GM18861 (cell line): ENCODE results near the gene TTC33.
"Not testable (repeated sequence)": the region's sequence is repeated elsewhere in the genome, so short reads cannot be mapped to it uniquely, and the experiment has no call there.

ENCODE experiments used
- ATAC-seq: cut with Tn5 transposase; IDR thresholded peaks from one replicate; pipeline ENCODE4 v1.9.1; 2021; ENCODE audit not compliant: unreplicated experiment

The TTC33 gene

DNA sequence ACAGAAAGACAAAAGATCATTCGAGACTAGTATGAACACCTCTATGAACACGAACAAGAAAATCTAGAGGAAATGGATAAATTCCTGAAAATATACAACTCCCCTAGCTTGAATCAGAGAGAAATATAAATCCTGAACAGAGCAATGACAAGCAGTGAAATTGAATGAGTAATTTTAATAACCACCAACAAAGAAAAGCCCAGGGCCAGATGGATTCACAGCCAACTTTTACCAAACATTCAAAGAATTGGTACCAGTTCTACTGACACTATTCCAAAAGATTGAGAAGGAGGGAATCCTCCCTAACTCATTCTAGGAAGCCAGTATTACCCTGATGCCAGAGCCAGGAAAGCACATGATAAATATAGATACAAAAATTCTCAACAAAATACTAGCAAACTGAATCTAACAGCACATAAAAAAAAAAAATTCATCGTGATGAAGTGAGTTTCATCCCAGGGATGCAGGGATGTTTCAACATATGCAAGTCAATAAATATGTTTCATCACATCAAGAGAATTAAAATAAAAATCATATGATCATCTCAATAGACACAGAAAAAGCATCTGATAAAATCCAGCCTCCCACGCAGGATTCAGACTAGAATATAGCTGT lies 101.3 kb downstream of the TTC33 start:
- no peak for ATAC-seq

DNA sequence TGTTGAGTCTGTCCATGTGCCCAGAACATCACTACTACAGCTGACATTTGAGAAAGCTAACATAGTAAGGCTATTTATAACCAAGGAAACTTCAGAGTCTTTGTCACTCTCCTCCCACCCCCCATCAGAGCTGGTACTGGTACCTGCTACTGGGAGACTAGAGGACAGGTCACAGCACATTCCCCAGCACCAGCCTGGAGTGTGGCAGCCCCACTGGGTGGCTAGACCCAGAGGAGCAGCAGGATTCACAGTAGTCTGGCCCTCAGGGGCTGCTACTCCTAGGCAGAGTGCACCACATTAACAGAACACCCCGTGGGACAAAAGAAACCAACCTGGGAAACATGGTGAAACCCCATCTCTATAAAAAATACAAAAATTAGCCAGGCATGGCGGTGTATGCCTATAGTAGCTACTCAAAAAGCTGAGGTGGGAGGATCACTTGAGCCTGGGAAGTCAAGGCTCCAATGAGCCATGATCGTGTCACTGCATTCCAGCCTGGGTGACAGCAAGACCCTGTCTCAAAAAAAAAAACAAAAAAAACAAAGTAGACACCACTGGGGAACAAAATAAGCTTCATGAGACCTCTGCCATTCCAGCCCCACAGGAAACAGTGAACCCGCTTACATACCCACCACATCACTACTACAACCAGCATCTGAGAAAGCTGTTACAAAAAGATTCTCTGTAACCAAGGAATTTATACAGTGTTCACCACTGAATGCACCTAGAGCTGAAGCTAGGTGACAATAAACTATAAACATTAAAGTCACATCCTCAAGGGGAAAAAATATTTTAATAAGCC lies 102.3 kb downstream of the TTC33 start:
- ATAC-seq = no peak

DNA sequence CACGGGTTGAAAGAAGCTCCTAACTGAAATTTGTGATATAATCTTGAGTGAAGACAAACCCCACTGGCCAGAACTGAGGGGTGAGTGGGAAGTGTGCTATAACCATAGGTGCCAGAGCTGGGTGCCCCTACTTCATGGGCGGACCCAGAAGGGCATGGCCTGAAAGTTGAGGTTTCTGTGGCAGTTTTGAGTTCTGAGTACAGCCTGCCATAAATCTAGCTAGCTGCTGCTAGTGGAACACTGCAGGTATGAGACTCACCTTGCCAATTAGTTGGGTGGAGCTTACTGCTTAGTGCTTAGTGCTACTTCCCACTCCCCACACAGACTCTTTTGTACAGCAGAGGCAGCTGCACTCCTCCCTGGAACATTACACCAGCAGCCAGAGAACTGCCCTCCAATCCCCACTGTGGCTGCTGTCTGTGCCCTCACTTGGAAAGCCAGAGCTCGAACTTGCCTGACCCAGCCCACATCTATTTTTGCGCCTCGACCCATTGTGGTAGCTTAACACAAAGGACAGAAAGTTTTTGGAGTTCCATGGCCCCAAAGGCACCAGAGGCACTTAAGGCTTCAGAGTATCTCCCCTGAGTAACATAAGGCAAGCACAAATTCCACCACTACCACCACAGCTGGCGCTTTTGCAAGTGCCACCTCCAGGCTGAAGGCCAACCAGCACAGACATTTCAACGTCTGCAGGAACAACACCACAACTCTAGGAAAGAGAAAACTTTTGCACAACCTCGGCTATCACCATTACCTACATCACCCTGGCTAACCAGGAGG lies 103.1 kb downstream of the TTC33 start:
- no peak for ATAC-seq

DNA sequence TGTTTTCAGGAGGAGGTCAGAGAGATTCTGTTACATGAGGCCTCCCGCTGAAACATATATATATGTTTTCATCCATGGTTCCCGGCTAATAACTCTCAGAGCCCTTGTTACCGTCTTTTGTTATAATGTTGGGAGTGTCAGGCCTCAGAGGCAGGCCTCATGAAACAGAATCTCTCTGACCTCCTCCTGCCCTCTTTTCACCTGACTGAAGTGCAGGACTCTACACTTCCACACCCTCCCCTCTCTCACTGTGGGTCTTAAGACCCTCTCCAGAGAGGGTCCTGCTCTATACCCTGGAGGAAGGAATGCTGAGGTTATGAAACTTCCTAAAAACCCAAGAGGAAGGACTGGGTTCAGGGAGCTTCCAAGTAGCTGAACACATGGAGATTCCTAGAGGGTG lies 104.6 kb downstream of the TTC33 start:
- ATAC-seq = no peak

DNA sequence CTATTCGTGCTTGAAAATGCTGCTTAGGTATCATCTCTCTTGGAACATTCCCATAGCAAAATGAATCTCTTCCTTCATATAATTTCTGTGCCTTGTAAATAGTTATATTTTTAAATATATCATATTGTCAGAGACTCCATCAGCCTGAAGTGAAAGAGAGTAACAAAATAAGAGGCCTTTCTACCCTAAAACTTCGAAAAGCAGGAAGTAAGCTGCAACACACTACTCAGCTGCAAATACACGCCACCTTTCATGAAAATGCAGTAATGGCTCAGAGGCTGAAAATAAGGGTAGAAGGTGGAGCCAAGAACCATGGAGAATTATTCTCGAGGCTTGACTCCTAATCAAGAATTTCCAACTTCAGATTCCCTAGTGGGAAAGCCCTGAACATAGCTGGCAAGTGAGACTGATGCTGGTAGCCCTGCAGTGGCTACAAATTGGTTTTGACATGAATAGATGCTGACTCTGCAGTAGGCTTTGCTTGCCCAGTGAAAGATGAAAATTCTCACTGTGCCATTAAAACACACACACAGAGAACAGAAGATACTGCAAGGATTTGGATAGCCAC lies 106.2 kb downstream of the TTC33 start:
- no peak for ATAC-seq

DNA sequence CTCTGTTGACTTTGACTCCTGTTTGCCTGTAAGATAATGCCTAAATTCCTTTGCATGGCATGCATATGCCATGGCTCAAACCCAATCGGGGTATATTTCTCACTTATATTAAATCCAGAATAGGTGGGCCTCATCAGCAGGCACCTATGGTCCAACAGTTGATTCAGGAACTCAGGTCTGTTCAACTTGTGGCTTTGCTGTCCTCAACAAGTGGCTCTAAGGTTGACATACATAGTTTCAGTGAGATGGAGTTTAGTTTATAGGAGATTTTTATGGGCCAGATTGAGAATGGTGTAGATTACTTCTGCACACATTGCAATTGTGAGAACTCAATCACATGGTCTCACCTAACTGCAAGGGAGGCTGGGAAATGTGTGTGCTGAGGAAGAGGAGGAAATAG lies 107.6 kb downstream of the TTC33 start:
- ATAC-seq = no peak

DNA sequence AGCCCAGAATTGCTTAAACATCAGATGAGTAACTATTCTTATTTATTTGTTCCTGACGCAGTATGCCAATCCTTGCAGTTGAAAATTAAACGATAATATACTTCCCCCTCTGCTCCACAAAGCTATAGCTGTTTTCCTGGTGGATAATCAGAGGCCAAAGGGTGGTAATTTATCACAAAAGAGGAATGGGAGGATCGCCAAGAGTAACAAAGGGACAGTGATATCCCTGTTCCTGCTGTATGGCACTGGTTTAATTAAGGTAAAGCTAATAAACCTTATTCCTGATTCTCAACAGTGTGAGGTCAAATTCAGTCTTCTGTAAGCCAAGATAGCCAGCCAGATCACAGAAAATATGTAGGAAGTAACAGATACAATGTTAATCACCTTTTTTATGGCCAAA lies 109.5 kb downstream of the TTC33 start:
- no peak for ATAC-seq

DNA sequence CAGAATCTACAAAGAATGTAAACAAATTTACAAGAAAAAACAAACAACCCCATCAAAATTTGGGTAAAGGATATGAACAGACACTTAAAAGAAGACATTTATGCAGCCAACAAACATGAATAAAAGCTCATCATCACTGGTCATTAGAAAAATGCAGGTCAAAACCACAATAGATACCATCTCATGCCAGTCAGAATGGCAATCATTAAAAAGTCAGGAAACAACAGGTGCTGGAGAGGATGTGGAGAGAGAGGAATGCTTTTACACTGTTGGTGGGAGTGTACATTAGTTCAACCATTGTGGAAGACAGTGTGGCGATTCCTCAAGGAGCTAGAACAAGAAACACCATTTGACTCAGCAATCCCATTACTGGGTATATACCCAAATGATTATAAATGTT lies 116.2 kb downstream of the TTC33 start:
- not testable (repeated sequence) for ATAC-seq

DNA sequence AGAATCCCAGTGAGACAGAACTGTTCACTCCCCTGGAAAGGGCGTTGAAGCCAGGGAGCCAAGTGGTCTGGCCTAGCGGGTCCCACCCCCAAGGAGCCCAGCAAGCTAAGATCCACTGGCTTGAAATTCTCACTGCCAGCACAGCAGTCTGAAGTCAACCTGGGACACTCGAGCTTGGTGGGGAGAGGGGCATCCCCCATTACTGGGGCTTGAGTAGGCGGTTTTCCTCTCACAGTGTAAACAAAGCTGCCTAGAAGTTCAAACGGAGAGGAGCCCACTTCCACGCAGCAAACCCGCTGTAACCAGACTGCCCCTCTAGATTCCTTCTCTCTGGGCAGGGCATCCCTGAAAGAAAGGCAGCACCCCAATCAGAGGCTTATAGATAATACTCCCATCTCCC lies 121.2 kb downstream of the TTC33 start:
- no peak for ATAC-seq

DNA sequence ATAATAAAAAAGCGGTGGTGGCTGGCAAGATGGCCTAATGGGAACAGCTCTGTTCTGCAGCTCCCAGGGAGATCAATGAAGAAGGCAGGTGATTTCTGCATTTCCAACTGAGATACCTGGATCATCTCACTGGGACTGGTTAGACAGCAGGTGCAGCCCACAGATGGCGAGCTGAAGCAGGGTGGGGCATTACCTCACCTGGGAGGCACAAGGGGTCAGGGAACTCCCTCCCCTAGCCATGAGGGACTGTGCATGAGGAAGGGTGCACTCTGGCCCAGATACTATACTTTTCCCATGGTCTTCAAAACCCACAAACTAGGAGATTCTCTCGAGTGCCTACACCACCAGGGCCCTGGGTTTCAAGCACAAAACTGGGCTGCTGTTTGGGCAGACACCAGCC lies 121.6 kb downstream of the TTC33 start:
- ATAC-seq = no peak

DNA sequence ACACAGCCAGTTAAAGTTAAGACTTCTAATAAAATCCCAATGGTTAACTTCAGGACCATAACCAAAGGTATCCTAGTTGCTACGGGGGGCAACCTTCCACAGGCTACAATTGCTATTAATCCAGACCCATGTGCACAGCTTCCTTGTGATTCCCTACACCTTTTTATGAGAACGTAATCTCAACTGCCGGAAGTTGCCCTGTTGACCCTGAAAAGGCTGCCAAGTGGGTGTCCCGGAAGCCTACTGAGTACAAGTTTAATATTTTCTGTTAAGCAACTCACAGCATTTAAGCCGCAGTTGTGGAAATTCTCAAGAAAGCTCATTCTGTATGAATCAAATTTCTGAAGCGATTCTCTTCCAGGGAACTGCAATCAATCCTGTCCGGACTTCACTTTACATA lies 124.5 kb downstream of the TTC33 start:
- ATAC-seq = no peak

DNA sequence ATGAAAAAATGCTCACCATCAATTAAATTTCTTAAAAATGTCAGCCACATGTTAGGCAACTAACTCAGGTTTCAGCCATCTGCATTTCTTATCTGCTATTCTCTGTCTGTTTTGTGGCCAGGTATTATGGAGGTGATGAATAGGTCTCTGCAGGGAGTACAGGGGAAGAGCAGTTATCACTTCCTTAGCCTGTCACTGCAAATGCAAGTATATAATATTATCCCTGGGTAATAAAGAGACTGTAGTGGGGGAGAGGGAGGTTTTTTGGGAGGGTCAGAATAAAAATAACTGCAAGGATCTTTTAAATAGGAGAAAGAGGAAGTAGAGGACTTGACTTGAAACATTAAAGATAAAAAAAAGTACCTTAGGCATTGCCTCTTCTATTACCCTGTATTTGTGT lies 125.6 kb downstream of the TTC33 start:
- ATAC-seq = no peak

DNA sequence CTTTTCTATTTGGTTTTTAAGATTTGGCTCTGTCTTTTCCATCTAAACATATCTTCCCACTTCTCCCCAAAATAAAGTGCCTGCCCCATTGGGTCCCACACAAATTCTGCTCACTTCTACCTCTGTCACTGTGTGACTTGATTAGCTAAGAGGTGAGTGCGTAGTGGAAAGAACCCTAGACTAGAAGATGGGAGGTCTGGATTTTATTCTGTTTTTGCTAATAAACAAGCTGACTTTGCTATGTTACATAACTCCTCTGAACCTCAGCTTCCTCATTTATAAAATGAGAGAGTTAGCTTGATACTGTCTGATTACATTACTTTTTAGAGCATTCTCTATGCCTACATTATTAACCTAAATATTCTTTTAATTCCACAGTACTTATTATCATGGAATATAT lies 127.4 kb downstream of the TTC33 start:
- no peak for ATAC-seq

DNA sequence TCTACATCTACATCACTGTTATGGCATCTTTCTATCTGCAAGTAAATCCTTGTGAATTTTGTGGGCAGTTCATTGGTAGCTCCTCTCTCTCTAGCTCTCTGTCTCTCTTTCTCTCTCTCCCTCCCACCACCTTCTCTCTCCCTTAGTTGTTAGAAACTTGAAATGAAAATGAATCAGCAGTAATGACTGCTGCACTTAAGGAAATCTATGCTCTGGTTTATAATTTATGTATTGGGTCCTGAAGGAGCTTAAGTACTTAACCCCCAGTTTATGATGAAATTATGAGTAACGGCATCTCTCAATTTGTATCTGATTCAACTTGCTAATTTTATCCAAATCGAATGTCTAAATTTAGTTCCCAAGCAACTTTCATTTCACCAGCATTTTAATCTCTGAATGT lies 128.1 kb downstream of the TTC33 start:
- ATAC-seq = no peak

DNA sequence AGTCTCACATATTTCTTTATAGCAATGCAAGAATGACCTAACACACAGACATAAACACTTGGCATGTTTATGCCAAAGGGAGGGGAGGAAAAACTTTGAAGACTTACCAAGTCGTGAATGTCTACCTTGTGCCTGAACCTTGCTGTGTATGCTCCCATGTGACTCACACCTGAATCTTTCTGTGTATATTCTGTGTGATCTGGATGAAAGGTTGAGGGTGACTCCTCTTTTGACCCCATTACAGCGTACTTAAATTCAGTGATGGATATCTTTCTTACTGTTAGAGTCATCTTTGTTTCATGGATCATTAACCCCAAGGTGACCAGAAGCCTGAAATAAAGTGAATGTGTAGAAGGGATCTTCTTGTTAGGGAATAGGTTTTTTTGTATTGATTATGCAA lies 129.0 kb downstream of the TTC33 start:
- ATAC-seq = no peak

DNA sequence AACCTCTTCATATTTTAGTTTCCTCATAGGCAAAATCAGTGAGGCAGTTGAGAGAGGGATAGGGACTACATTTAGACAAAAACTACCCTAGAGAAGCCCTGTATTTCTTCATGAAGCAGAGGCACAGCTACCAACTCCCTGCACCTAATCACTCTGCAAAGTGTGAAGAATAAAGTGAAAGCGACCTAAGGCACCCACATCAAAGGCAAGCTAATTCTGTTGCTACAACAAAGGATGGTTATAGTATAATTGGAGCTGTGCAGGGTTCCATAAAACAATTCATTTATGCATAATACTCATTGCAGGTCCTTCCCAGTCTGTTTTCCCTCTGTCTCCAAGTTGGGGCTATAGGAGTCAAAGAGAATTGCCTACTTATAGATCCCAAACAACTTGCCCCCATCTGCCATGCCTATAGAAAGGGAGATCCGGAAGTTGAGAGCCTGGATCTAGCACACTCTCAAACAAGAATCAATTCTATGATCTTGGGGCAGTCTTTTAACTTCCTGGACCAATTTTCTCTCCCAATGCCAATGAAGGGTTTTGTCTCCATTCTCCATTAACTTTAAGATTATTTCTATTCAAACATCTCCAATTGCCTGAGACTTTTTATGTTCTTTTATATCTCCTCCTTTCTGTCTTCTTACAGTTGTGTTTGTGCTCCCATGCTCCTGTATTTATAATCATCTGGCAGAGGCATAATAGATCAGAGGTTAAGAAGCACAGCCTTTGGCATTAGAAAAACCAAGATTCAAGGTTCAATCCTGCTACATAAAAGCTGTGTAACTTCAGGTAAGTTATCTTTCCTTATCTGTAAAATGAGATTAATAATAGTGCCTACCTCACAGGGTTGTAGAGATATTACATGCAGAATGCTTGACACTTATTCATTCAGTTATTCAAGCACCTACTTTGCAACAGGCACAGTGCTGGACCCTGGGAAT lies 132.0 kb downstream of the TTC33 start:
- ATAC-seq = no peak

DNA sequence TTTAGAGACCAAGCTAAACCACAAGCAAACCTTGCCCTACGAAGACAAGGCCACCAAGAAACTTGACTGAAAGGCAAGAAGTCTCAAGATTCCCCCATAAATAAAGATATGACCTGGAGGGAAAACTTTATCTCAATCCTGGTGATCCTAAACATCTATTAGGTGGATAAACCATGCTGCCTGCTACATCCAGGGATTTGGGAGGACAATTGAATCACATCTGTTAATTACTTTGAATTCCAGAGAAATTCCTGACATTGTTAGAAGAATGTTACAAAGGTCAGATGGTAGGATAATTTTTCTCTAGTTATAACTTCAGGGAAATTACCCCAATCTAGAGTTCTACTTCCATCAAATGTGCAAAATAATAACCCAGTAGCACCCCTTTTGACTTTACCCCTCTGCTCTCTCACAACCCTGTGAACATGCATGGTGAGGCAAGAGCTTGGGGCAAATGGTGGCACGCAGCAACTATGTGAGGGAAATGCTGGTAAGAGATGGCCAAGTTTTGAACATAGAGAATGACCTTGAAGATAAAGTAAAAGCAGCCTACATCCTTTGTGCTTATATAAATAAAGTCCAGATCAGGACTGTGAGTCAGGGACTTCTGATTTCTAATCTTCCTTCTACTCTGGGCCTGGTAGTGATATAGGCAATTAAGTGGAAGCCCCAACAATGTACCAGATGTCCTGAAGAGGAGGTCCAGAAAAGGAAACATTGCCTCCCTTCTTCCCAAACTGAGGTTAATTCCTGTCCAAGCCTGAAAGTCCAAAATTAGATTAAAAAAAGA lies 133.1 kb downstream of the TTC33 start:
- ATAC-seq = no peak

DNA sequence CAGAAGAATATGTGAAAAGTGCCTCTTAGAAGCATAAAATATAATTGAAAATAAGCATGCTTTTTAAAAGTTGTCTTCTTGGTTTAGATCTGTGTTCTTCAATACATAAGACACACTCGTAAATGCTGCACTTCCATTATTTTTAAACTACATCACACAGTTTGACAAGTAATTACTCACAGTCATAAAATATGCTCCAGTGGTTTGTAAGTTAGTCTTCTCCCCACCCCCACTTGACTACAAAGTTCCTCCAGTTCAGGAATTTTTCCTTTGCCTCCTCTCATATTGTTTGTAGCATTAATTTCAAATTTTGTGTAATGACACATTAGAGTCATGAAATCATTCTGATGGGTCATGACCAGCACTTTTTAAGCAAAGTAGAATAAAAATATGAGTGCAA lies 136.3 kb downstream of the TTC33 start:
- no peak for ATAC-seq

DNA sequence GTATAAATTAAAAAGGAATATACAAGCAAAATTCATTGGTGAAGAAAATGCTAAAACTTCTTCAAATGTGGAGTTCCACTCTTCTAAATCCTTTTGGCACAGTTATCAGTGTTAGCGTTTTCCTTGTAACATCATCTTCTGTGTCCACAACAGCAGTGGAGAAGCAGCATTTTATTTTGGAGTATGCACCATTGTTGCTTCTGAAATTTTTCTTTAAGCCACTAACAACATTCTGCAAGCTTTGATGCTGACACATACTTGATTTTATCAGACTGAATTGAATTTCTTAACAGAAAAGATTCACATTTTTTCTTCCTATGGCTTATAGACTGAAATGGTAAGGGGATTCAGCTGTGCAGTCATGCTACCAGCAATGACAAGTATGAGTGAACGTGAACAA lies 136.8 kb downstream of the TTC33 start:
- ATAC-seq = no peak

DNA sequence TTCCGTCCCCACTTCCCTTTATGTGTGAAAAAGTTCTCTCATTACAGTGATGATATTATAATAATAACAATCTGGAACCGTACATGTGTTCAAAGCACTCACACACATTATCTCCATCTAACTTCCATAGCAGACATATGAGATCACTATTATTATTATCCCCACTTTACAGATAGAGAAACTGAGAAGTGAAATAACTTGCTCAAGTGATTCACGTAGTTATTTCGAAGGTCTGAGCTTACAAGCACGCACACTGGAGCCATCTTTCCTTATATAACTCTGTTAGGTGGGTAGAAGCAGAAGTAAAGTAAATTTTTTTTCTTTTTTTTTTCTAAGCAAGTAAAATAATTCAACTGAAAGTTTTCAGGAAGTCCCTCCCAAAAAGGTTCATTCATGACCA lies 139.0 kb downstream of the TTC33 start:
- no peak for ATAC-seq
